ENCODE results near the gene UNC5A.

UNC5A gene

GRCh38 chr5:176781638-176782570 is 28.5 kb upstream of the UNC5A start:
- no peak for DNase-seq

- no peak for DNase-seq
Measured at GRCh38 chr5:176784218-176785165, 25.9 kb upstream of the UNC5A start.

GRCh38 chr5:176785184-176786145 is 24.9 kb upstream of the UNC5A start:
- no peak for DNase-seq

- DNase-seq = no peak
Measured at GRCh38 chr5:176787676-176788075, 22.7 kb upstream of the UNC5A start.

GRCh38 chr5:176788091-176788490 is 22.3 kb upstream of the UNC5A start:
- no peak for DNase-seq

- no peak for DNase-seq
Measured at GRCh38 chr5:176788941-176789872, 21.2 kb upstream of the UNC5A start.

- DNase-seq = no peak
Measured at GRCh38 chr5:176789873-176790615, 20.3 kb upstream of the UNC5A start.

GRCh38 chr5:176790941-176791340 is 19.4 kb upstream of the UNC5A start:
- DNase-seq = no peak

GRCh38 chr5:176792655-176793342 is 17.6 kb upstream of the UNC5A start:
- peak; percentile 56 for DNase-seq

- no peak for DNase-seq
Measured at GRCh38 chr5:176793343-176793699, 17.0 kb upstream of the UNC5A start.

- no peak for DNase-seq
Measured at GRCh38 chr5:176793736-176794135, 16.6 kb upstream of the UNC5A start.

- no peak for DNase-seq
Measured at GRCh38 chr5:176794509-176794908, 15.8 kb upstream of the UNC5A start.

- no peak for DNase-seq
Measured at GRCh38 chr5:176796411-176796810, 13.9 kb upstream of the UNC5A start.

GRCh38 chr5:176796970-176797369 is 13.4 kb upstream of the UNC5A start:
- no peak for DNase-seq

GRCh38 chr5:176797456-176798050 is 12.8 kb upstream of the UNC5A start:
- DNase-seq = no peak

GRCh38 chr5:176798086-176798876 is 12.1 kb upstream of the UNC5A start:
- no peak for DNase-seq

GRCh38 chr5:176798949-176799348 is 11.4 kb upstream of the UNC5A start:
- DNase-seq = no peak

- no peak for DNase-seq
Measured at GRCh38 chr5:176799488-176799887, 10.9 kb upstream of the UNC5A start.

- DNase-seq = no peak
Measured at GRCh38 chr5:176800024-176800423, 10.3 kb upstream of the UNC5A start.
